ENCODE measurements around the gene AGR3.
"Not testable (repeated sequence)": the region's sequence is repeated elsewhere in the genome, so short reads cannot be mapped to it uniquely, and the experiment has no call there.

AGR3 gene

DNA sequence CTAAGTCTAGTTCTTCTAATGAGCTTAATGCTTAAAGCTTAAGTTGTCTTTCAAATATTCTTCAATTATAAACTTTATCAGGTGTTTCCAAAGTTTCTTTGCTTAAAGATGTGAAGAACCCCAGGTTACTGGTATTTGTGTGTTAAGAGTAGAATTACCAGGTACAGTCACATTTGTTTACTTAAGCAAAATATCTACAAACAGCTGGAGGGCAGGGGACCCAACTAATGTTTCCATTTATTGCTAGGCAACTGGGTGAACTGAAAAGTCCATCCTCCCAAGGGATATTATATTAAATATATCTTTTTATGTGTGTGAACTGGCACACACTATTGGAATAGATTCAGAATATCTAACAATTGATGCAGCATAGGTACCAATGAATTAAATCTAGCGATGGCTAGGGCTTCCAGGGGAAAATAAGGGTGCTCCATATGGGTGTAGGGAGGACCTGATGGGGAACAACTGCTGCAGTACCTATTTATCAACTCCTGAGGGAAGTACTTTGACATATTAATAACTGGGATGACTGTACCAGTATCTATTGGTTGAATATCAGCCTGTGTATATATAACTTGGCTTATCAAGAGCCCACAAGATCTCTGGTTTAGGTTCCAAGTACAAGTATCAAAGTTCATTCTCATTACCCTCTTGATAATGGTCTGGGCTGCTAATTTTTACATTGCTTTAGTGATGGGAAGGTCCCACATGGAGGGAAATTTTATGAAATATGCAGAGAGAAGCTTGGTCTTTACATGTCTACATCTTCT lies 10.3 kb upstream of the AGR3 start:
- in situ Hi-C loops (cut with MboI; ENCODE audit: low sequenced_read_pairs) = no loop called here

GRCh38 chr7:16891338-16891737 lies 9.6 kb upstream of the AGR3 start:
- in situ Hi-C loops (cut with MboI; ENCODE audit: low sequenced_read_pairs) = no loop called here

DNA sequence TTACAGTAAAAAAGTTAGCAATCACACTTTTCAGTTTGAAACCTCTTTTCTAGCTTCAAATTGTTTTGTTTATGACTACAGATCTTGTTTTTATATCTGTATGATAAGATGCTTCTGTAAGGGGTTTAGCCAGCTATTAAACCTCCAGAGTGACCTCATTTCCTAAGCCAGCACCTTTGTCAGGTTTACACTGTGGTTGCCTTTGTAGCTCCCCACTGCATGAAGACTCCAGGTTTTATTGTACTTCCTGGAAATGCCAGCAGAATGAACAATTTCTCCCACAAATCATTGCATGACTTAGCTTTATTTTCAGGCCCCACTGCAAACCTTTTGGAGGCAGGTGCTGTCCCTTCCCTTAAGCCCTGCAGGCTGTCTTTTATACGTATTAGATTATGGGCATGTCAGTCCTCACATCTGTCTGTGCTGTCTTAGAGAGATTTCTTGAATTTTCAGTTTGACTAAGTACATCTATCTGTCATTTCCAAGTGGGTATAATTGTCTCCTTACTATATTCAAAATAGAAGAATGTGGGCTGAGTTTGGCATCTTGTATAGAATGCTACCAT lies 8.2 kb upstream of the AGR3 start:
- in situ Hi-C loops (cut with MboI; ENCODE audit: low sequenced_read_pairs) = no loop called here

GRCh38 chr7:16889305-16889704 lies 7.5 kb upstream of the AGR3 start:
- in situ Hi-C loops (cut with MboI; ENCODE audit: low sequenced_read_pairs) = no loop called here

DNA sequence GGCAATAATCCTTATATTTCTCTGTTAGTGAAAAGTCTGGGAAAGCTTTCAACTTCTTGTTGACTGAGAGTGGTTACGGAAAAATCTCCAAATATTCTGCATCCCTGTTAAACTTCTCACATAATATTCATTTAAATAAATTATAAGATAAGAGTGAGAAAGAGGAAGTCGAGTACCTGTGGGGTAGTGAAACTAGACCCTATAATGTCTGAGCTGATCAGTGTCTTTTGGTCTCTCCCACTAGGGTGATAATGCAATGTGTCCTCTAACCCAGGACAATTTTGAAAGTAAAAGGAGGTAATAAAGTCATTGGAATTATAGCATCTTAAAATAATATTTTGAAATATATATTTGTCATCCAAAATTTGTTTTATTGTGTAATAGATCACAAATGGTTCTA lies 2.1 kb upstream of the AGR3 start:
- in situ Hi-C loops (cut with MboI; ENCODE audit: low sequenced_read_pairs) = no loop called here

DNA sequence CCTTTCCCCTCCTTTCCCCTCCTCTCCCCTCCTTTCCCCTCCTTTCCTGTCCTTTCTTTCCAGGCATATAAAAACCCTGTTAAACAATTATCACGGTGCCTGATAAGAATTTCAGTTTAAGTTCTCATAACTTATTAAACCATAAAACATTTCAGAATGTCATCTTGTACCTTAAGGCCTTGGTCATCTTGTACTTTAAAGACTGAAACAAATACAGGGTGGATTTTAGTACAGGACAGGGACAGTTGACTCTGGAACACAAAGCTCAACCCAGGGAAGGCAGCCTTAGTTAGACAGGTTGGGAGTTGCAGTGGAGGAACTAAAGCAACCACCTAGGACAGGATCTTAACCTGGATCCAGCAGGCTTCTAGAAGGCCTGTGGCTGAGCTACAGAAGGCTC lies 1.2 kb downstream of the AGR3 start:
- in situ Hi-C loops (cut with MboI; ENCODE audit: low sequenced_read_pairs) = no loop called here

DNA sequence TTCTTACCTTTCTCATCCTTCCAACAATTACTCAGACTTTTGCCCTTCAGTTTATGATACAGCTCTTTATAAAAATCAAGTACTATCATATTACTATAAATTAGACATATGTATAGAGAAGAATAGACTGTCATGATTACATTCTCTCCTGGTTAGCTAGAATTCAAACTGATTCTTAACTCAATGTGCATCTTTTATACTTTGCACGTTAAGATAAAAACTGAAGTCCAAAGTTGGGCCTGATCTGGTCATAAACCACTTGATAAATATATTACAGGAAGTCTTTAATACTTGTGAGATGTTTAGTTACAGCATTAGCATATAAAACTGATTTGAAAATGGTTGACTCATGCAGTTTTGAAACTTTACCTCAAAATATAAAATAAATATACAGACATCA lies 2.6 kb downstream of the AGR3 start:
- in situ Hi-C loops (cut with MboI; ENCODE audit: low sequenced_read_pairs) = no loop called here

DNA sequence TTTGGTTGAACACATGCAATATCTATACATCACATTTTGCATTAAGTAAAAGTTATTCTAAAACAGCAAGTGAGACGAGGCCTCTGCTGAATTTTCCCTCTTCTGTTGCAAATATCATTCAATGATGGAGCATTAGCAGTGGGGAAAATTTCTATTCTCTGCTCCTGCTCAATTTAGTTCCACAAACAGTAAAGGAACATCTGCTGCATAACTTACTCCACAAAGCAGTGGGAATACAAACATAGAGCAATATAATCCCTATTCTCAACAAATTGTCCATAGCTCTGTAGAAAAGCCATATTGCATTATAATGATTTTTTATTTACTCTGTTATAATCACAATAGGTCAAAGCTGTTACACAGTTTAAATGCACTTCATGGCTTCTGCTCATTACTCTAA lies 5.9 kb downstream of the AGR3 start:
- in situ Hi-C loops (cut with MboI; ENCODE audit: low sequenced_read_pairs) = no loop called here

- in situ Hi-C loops (cut with MboI; ENCODE audit: low sequenced_read_pairs) = no loop called here
Measured at GRCh38 chr7:16874066-16874465, 7.7 kb downstream of the AGR3 start.

DNA sequence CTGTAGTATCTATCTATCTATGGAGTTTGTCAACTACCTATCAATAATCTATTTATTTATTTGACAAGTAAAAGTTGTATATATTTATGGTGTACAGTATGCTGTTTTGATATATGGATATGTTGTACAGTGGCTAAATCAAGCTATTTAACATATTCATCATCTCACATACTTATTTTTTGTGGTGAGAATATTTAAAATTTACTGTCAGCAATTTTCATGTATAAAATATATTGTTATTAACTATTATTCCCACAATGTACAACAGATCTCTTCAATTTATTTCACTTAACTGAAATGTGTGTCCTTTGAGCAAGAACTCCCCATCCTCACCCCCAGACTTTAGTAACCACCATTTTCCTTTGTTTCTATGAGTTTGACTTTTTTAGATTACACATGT lies 14.5 kb downstream of the AGR3 start:
- in situ Hi-C loops (cut with MboI; ENCODE audit: low sequenced_read_pairs) = no loop called here

DNA sequence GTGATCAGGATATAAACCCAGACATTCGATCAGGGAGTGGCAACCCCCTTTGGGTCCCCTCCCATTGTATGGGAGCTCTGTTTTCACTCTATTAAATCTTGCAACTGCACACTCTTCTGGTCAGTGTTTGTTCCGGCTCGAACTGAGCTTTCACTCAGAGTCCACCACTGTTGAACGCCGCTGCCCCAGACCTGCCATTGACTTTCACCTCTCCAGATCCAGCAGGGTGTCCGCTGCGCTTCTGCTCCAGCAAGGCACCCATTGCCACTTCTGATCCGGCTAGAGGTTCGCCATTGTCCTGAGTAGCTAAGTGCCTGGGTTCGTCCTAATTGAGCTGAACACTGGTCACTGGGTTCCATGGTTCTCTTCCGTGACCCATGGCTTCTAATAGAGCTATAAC lies 28.6 kb downstream of the AGR3 start:
- in situ Hi-C loops (cut with MboI; ENCODE audit: low sequenced_read_pairs) = not testable (repeated sequence)

DNA sequence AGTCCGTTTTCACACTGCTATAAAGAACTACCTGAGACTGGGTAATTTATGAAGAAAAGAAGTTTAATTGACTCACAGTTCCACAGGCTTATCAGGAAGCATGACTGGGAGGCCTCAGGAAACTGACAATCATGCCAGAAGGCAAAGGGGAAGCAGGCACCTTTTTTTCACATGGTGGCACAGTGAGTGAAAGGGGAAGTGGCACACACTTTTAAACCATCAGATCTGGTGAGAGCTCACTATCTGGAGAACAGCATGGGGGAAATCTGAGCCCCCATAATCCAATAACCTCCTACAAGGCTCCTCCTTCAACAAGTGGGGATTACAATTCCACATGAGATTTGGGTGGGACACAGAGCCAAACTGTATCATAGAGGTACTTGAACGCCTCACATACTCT lies 30.0 kb downstream of the AGR3 start:
- in situ Hi-C loops (cut with MboI; ENCODE audit: low sequenced_read_pairs) = no loop called here

DNA sequence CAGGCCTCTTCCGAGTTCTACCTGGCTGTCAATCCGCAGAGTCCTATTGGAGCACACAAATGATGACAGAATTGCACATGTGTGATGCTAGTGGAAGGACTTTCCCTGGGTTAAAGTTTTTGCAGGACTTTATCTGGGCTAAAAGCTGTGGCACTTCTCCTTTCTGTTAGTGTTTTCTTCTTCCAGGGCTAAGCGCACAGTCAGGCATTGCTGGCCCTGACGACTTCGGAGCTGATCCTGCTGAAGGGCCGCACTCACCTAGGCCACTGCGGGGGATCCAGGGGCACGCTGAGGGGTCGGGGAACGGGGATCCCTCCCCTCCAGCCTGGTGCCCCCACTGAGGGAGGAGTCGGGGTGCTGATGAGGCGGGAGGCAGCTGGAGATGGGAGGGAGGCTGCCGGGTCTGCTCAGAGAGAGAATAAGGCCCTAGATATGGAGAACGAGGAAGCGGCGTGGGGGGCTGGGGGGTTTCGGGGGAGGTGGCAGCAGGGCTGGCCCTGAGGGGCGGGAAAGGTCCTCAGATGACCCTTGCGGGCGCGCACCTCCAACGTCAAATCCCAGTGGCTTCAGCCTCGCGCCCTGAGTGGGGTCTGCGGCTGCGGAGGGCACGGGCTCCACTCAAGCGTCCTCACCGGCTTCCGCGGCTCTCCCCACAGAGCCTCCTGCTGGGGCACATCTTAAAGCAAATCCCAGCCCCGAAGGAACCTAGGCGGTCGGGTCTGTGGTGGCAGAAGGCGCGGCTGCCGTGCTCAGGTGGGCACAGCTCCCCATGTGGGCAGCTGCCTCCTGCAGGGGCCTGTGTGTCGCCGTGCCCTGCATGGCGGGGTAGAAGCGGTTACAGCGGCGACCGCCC lies 30.9 kb downstream of the AGR3 start:
- in situ Hi-C loops (cut with MboI; ENCODE audit: low sequenced_read_pairs) = no loop called here

GRCh38 chr7:16849296-16850148 lies 32.3 kb downstream of the AGR3 start:
- in situ Hi-C loops (cut with MboI; ENCODE audit: low sequenced_read_pairs) = no loop called here

DNA sequence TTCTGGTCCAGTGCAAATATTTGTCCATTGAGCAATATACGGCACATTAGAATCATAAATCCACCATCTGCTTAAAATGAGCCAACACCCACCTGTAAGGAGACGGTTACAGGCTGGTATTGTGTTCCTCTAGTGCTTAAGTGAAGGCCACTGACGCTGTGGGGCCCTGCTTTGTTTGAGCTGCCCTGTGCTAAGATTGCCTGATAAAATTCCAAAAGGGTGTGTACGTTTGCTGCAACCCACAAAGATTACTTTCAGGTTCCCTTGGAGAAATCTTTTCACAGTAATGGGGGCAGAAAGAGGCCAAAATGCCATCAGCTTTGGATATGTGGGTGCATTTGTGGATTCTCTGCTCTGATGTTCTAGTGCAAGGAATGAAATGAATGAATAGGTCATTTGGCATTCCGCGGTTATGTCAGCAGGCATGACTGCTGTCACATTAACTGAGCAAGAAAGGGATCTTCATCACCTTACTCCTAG lies 34.4 kb downstream of the AGR3 start:
- in situ Hi-C loops (cut with MboI; ENCODE audit: low sequenced_read_pairs) = no loop called here

GRCh38 chr7:16846601-16847165 lies 35.1 kb downstream of the AGR3 start:
- in situ Hi-C loops (cut with MboI; ENCODE audit: low sequenced_read_pairs) = no loop called here

- in situ Hi-C loops (cut with MboI; ENCODE audit: low sequenced_read_pairs) = no loop called here
Measured at GRCh38 chr7:16845746-16846145, 36.0 kb downstream of the AGR3 start.

- in situ Hi-C loops (cut with MboI; ENCODE audit: low sequenced_read_pairs) = no loop called here
Measured at GRCh38 chr7:16841681-16842080, 40.1 kb downstream of the AGR3 start.

GRCh38 chr7:16840094-16840493 lies 41.7 kb downstream of the AGR3 start:
- in situ Hi-C loops (cut with MboI; ENCODE audit: low sequenced_read_pairs) = no loop called here

DNA sequence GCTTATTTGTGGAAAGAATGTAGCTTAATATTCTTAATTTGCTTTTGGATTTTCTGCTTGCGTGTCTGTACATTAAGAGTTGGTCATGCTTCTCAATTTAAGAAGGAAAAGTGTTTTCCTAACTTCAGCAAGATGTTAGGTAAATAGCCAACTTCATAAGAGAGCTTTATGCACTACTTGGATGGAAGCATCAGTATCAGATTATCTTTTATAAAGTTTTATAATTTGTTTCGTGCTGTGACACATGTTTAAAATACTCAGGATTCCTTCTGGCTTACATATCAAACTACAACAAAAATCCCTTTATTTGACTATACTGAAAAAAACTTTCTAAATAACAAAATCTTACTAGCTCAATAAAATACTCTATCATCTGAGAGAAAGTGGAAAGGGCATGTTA lies 42.1 kb downstream of the AGR3 start:
- in situ Hi-C loops (cut with MboI; ENCODE audit: low sequenced_read_pairs) = no loop called here

- in situ Hi-C loops (cut with MboI; ENCODE audit: low sequenced_read_pairs) = no loop called here
Measured at GRCh38 chr7:16838891-16839290, 42.9 kb downstream of the AGR3 start.

All from HL-60/S4 treated with retinoic acid at 250 ng/mL for 4 days and 3 days (cell line).